ENCODE results near the gene ARSJ.

Gene ARSJ

DNA sequence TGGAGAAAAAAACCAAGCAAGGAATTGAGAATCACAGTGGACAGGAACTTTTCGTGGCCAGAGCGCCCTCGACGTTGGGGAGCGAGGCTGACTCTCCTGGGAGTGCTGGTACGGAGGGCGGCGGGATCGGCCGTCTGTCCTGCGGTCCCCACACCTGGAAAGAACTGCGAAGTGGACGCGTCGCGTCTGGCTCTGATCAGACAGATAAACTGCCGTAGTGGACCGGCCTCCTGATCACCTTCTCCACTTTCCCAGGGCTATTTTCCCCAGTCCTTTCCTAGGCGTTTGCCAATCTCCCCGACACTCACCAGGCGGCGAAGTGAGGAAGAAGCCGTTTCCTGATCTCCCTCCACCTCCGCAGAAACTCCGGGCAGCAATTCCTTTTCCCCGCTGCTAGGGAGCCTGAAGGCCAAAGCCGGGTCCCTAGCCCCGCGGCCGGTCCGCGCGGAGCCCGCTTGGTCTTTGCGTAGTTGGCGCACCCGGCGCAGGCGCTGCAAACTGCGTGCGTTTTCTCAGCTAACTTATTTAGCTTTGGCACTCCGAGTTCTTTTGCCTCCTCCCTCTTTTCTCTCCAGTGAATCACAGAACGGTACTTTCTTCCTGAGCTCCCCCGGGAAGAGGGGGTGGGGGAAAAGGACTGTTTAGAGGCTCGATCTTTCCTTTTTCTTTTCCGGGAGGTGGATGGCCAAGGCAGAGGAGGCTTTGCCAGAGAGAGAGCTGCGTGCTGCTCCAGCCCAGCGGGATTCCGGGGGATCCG lies at the start of gene ARSJ:
TSS of gene ARSJ (minus strand) at position 500 of the 757 bp plus-strand sequence. CDS start 813 bp downstream, outside the sequence.
- H2AFZ ChIP-seq (ENCODE audit: low read depth, low read length, severe bottlenecking) = no peak within 1 kb of the TSS
- no peaks in the 10 kb centered on the region for H3K9me2 ChIP-seq (replicated peaks; ENCODE audit: insufficient read depth, low read length)
- H4K20me1 ChIP-seq (ENCODE audit: low read depth, low read length) = no peaks in the 10 kb centered on the region
- H3K27ac ChIP-seq (ENCODE audit: low read depth, low read length) = no peak within 1 kb of the TSS
- H3F3A ChIP-seq (ENCODE audit: insufficient read depth) = no peaks in the 10 kb centered on the region
- H3K4me2 ChIP-seq (ENCODE audit: low read depth, low read length, poor library complexity, severe bottlenecking) = no peak within 1 kb of the TSS
- H3K9me3 ChIP-seq (ENCODE audit: insufficient read depth, low read length) = no peaks in the 10 kb centered on the region
- no peak within 1 kb of the TSS for H3K9ac ChIP-seq (ENCODE audit: low read length)
- H3K27me3 ChIP-seq (ENCODE audit: low read length) = no peaks in the 10 kb centered on the region
- no peaks in the 10 kb centered on the region for H3K79me2 ChIP-seq (ENCODE audit: insufficient read depth, low read length)
- H3K4me3 ChIP-seq (ENCODE audit: insufficient read depth, low read length, poor library complexity, severe bottlenecking) = no peak within 1 kb of the TSS
- TF ChIP-seq CTCF (IDR thresholded peaks at IDR 0.05; ENCODE audit: insufficient read depth, low read length, poor library complexity, severe bottlenecking) = no peak
- no peak for TF ChIP-seq EZH2phosphoT487 (conservative IDR thresholded peaks at IDR 0.05; ENCODE audit: low read length)
- no peaks in the 10 kb centered on the region for H3K36me3 ChIP-seq (ENCODE audit: low read length)

DNA sequence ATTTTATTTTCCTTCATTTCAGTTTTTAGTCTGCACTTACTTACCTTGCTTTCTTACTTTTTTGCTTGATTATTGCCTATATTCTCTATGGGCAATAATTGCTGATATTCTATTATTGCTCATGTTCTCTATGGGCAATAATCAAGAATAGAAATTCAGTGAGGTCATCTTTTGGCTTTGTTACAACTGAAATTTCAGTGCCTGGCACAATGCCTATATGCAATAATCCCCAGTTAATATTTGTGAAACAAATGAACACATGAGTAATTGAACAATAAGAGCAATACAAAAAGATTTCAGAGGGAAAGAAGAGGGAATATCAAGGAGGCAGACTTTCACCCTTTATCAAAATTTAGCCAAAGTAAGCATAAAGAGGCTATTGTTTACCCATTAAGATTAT lies 48.6 kb upstream of the ARSJ start:
- H3K9me2 ChIP-seq (replicated peaks; ENCODE audit: insufficient read depth, low read length) = no peaks in the 10 kb centered on the region
- no peak overlapping the region for H3K4me3 ChIP-seq (ENCODE audit: insufficient read depth, low read length, poor library complexity, severe bottlenecking)
- no peak overlapping the region for H2AFZ ChIP-seq (ENCODE audit: low read depth, low read length, severe bottlenecking)
- no peaks in the 10 kb centered on the region for H3F3A ChIP-seq (ENCODE audit: insufficient read depth)
- no peaks in the 10 kb centered on the region for H3K79me2 ChIP-seq (ENCODE audit: insufficient read depth, low read length)
- no peak overlapping the region for H3K4me2 ChIP-seq (ENCODE audit: low read depth, low read length, poor library complexity, severe bottlenecking)
- H3K27ac ChIP-seq (ENCODE audit: low read depth, low read length) = no peak overlapping the region
- H3K9me3 ChIP-seq (ENCODE audit: insufficient read depth, low read length) = no peaks in the 10 kb centered on the region
- no peaks in the 10 kb centered on the region for H3K27me3 ChIP-seq (ENCODE audit: low read length)
- no peaks in the 10 kb centered on the region for H4K20me1 ChIP-seq (ENCODE audit: low read depth, low read length)
- no peak overlapping the region for H3K9ac ChIP-seq (ENCODE audit: low read length)
- no peak for TF ChIP-seq EZH2phosphoT487 (conservative IDR thresholded peaks at IDR 0.05; ENCODE audit: low read length)
- TF ChIP-seq CTCF (IDR thresholded peaks at IDR 0.05; ENCODE audit: insufficient read depth, low read length, poor library complexity, severe bottlenecking) = no peak
- H3K36me3 ChIP-seq (ENCODE audit: low read length) = no peaks in the 10 kb centered on the region

GRCh38 chr4:114027596-114027995 lies 48.1 kb upstream of the ARSJ start:
- H3K9me2 ChIP-seq (replicated peaks; ENCODE audit: insufficient read depth, low read length) = no peaks in the 10 kb centered on the region
- TF ChIP-seq CTCF (IDR thresholded peaks at IDR 0.05; ENCODE audit: insufficient read depth, low read length, poor library complexity, severe bottlenecking) (no peak), EZH2phosphoT487 (conservative IDR thresholded peaks at IDR 0.05; ENCODE audit: low read length) (no peak)
- H4K20me1 ChIP-seq (ENCODE audit: low read depth, low read length) = no peaks in the 10 kb centered on the region
- no peaks in the 10 kb centered on the region for H3K79me2 ChIP-seq (ENCODE audit: insufficient read depth, low read length)
- no peak overlapping the region for H3K27ac ChIP-seq (ENCODE audit: low read depth, low read length)
- no peak overlapping the region for H3K9ac ChIP-seq (ENCODE audit: low read length)
- H3K9me3 ChIP-seq (ENCODE audit: insufficient read depth, low read length) = no peaks in the 10 kb centered on the region
- H3K4me3 ChIP-seq (ENCODE audit: insufficient read depth, low read length, poor library complexity, severe bottlenecking) = no peak overlapping the region
- H3K27me3 ChIP-seq (ENCODE audit: low read length) = no peaks in the 10 kb centered on the region
- H3K4me2 ChIP-seq (ENCODE audit: low read depth, low read length, poor library complexity, severe bottlenecking) = no peak overlapping the region
- no peak overlapping the region for H2AFZ ChIP-seq (ENCODE audit: low read depth, low read length, severe bottlenecking)
- no peaks in the 10 kb centered on the region for H3F3A ChIP-seq (ENCODE audit: insufficient read depth)
- no peaks in the 10 kb centered on the region for H3K36me3 ChIP-seq (ENCODE audit: low read length)
